CD4-positive, alpha-beta memory T cell (primary cell): ENCODE results near the gene L3MBTL4. TPM values are rescaled to one million over a fixed set of nuclear protein-coding genes. Genes with fewer than 3 reads are reported as not detected.

Experiments
- CTCF ChIA-PET: fragments of 350-600 bp; sonication (Branson Sonifier 250); formaldehyde crosslinking; loops from one replicate; lab custom pipeline; 2021; ENCODE audit warnings: inconsistent platforms; ENCODE audit not compliant: partially characterized antibody; lab: Charles Lee
- POLR2A ChIA-PET: fragments of 350-600 bp; sonication (Branson Sonifier 250); formaldehyde crosslinking; loops from one replicate; lab custom pipeline; 2021; ENCODE audit not compliant: partially characterized antibody; lab: Charles Lee
- DNase-seq, 5 donors: peaks; one replicate each; pipeline versions ENCODE4 v3.0.0 to v3.0.0-alpha.2; 2020 to 2022; ENCODE audit warnings: mixed read lengths in 1 of 5
- H3K27ac ChIP-seq: one replicate; pipeline ENCODE4 v1.7.0; 2013; ENCODE audit warnings: low read depth, low read length
- H3K27me3 ChIP-seq: 2 replicates; pipeline ENCODE4 v1.7.0; 2013; ENCODE audit warnings: mild to moderate bottlenecking, low read length, moderate library complexity; ENCODE audit not compliant: insufficient read depth
- H3K36me3 ChIP-seq: 2 replicates; pipeline ENCODE4 v1.7.0; 2013; ENCODE audit warnings: mild to moderate bottlenecking, low read length, moderate library complexity; ENCODE audit not compliant: insufficient read depth
- H3K4me1 ChIP-seq: 2 replicates; pipeline ENCODE4 v1.7.0; 2013; ENCODE audit warnings: mild to moderate bottlenecking, low read length, moderate library complexity; ENCODE audit not compliant: insufficient read depth
- H3K4me3 ChIP-seq, 2 donors: one replicate each; pipeline ENCODE4 v1.7.0; 2013; ENCODE audit warnings: low read length in 2 of 2, mild to moderate bottlenecking in 1 of 2
- H3K9me3 ChIP-seq, 2 donors: one replicate each; pipeline ENCODE4 v1.7.0; 2013; ENCODE audit warnings: low read length in 2 of 2, control low read depth in 1 of 2; ENCODE audit not compliant: control insufficient read depth in 1 of 2
- H3K27ac Mint-ChIP-seq, 7 donors: one replicate each; pipeline ENCODE4 v1.8.0; 2020 to 2021; ENCODE audit warnings: mixed read lengths in 7 of 7, mild to moderate bottlenecking in 6 of 7, inconsistent platforms in 3 of 7, moderate library complexity in 3 of 7
- H3K27me3 Mint-ChIP-seq, 2 donors: one replicate each; pipeline ENCODE4 v1.8.0; 2020 to 2021; ENCODE audit warnings: mixed read lengths in 2 of 2
- H3K36me3 Mint-ChIP-seq, 2 donors: one replicate each; pipeline ENCODE4 v1.8.0; 2020 to 2021; ENCODE audit warnings: mixed read lengths in 2 of 2, inconsistent platforms in 1 of 2, mild to moderate bottlenecking in 1 of 2
- H3K4me1 Mint-ChIP-seq, 4 donors: one replicate each; pipeline ENCODE4 v1.8.0; 2020 to 2021; ENCODE audit warnings: mixed read lengths in 4 of 4, mild to moderate bottlenecking in 1 of 4
- H3K4me3 Mint-ChIP-seq, 8 donors: one replicate each; pipeline ENCODE4 v1.8.0; 2020 to 2021; ENCODE audit warnings: mixed read lengths in 8 of 8, mild to moderate bottlenecking in 7 of 8, moderate library complexity in 6 of 8, inconsistent platforms in 3 of 8
- H3K9me3 Mint-ChIP-seq, 8 donors: one replicate each; pipeline ENCODE4 v1.8.0; 2020 to 2021; ENCODE audit warnings: mixed read lengths in 8 of 8, mild to moderate bottlenecking in 5 of 8, inconsistent platforms in 3 of 8, moderate library complexity in 1 of 8
- intact Hi-C: fragments of 100-400 bp; cut with micrococcal nuclease; formaldehyde crosslinking; loops from one replicate; pipeline ENCODE4 v1.15.1; 2023
- polyA plus RNA-seq, 2 donors: library from polyadenylated mRNA; unstranded; fragments of 300-500 nt; fragmentation: Illumina TruSeq; gene quantifications; one replicate each; pipeline ENCODE4 v1.2.3, GENCODE V29; 2021
- total RNA-seq, 2 experiments: library from RNA; stranded (reverse); gene quantifications; one replicate each; pipeline ENCODE4 v1.2.3, GENCODE V29; 2021

L3MBTL4 gene
- total and polyA plus RNA-seq, 4 experiments from 2014 or later: 0.49 to 0.53 TPM; not detected in 2

DNA sequence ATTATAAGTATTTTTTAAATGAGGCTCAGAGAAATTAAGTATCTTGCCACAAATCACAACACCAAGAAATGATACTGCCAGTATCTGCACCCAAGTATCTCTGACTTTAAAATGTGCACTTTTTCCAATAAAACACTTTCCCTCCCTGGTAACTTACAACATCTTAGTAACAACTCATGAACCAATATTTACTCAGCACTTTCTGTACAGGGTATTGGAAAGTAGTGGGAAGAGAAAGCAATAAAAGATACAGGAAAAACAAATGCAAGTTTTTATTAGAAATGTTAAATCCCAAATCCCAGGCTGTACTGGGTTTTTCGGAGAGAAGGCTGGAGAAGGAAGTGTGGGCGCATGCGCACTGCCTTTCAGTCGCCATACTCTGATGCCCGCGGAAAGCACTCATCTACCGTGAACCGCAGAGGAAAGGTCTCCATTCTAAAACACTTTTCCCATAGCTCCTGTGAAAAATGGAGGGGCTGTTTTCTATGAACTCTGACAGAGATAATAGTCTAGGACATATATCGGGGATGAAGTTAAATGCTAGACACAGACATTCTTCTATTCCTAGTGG is 52.1 kb downstream of the L3MBTL4 start:
- H3K36me3 ChIP-seq: no peaks in the 10 kb centered on the region
- no peak overlapping the region for H3K4me3 Mint-ChIP-seq
- H3K9me3 ChIP-seq: no peaks in the 10 kb centered on the region
- H3K27ac ChIP-seq: no peak overlapping the region
- H3K27me3 ChIP-seq: no peaks in the 10 kb centered on the region
- H3K4me1 Mint-ChIP-seq: no peaks in the 10 kb centered on the region
- H3K36me3 Mint-ChIP-seq: no peaks in the 10 kb centered on the region
- CTCF ChIA-PET: no interaction called here
- intact Hi-C loops: no loop called here
- H3K27me3 Mint-ChIP-seq: no peaks in the 10 kb centered on the region
- no peak overlapping the region for H3K27ac Mint-ChIP-seq
- POLR2A ChIA-PET: no interaction called here
- H3K4me3 ChIP-seq: no peak overlapping the region
- no peak for DNase-seq
- H3K9me3 Mint-ChIP-seq: peaks cover 0 to 13% (median 1%) of the 10 kb centered on the region in 8 donors
- no peaks in the 10 kb centered on the region for H3K4me1 ChIP-seq

DNA sequence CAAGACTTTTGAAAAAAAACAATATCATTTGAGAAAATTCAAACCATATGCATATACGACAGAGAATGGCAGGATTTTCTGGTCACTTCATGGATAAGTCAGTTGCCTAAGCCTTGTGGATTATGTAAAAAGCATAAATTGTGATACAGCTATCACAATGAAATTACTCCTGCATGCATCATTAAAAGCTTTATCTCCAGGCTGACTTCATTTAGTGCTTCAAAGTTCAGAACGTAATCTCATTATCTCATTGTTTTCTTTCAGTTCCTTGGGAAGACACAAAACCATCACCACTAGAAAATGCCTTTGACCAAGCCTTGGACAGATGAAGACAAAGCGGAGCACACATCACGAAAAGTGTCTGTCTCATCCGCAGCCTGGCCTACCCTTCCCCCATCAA is 57.0 kb downstream of the L3MBTL4 start:
- no peaks in the 10 kb centered on the region for H3K27me3 Mint-ChIP-seq
- H3K4me3 Mint-ChIP-seq: no peak overlapping the region
- Histone ChIP-seq H3K27me3 (no peaks in the 10 kb centered on the region), H3K27ac (no peak overlapping the region), H3K9me3 (no peaks in the 10 kb centered on the region), H3K36me3 (no peaks in the 10 kb centered on the region), H3K4me1 (no peaks in the 10 kb centered on the region), H3K4me3 (no peak overlapping the region)
- H3K9me3 Mint-ChIP-seq: peaks cover 0 to 12% (median 0%) of the 10 kb centered on the region in 8 donors
- no peaks in the 10 kb centered on the region for H3K4me1 Mint-ChIP-seq
- POLR2A ChIA-PET: no interaction called here
- no peak for DNase-seq
- CTCF ChIA-PET: no interaction called here
- H3K27ac Mint-ChIP-seq: no peak overlapping the region
- intact Hi-C loops: no loop called here
- H3K36me3 Mint-ChIP-seq: no peaks in the 10 kb centered on the region

DNA sequence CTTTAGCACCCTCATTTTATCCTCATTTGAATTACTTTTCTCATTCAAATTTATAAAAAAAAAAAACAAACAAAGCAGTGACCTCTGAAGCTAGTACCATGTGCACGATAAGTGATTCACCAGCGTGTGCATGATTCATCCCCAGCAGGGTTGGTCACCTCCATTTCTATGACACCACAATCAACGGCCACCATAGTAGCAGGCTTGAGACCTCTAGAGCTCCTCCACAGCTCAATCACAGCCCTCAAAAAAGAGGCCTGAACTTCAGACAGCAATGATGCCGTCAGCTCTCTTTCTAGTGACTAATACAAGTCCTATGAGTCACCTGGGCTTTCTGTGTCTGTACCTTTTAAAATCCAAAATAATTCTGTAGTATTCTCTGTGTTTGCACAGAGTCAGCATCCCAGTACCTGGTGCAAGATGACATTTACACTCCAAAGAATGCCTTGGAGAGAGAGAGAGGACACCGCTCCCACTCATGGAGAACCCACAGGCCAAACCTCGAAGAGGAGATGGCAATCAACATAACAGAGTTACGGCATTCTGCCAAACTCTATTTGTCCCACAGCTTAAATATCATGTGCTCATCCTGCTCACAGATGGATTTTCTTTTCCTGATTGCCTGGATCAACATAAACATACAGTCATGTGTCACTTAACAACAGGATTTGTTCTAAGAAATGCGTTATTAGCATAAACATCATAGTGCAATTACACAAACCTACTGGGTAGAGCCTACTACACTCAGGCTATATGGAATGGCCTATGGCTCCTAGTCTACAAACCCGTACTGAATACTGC is 58.7 kb downstream of the L3MBTL4 start:
- Mint-ChIP-seq H3K27me3 (no peaks in the 10 kb centered on the region), H3K4me1 (no peaks in the 10 kb centered on the region), H3K4me3 (no peak overlapping the region), H3K36me3 (no peaks in the 10 kb centered on the region), H3K9me3 (peaks cover 0 to 8% (median 2%) of the 10 kb centered on the region in 8 donors), H3K27ac (no peak overlapping the region)
- no peak for DNase-seq
- Histone ChIP-seq H3K4me3 (no peak overlapping the region), H3K27me3 (no peaks in the 10 kb centered on the region), H3K27ac (no peak overlapping the region), H3K36me3 (no peaks in the 10 kb centered on the region), H3K9me3 (no peaks in the 10 kb centered on the region), H3K4me1 (no peaks in the 10 kb centered on the region)
- CTCF ChIA-PET: no interaction called here
- POLR2A ChIA-PET: no interaction called here
- intact Hi-C loops: no loop called here

DNA sequence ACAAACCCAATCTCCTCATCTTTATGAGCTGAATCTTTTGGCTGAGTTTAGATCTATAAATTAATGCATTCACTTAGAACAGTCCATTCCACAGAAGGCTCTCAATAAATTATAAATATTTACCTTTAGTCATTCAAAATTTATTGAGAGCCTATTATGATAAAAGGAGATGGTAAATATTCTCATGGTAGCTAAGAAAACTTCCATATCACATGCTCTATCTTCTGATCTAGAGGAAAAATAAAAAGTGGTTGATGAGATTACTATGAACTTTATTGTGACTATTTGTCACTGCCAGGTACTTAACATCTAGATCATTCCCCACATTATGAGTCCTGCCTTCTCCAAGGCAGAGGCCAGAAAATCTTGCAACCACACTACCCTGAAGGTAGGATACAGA is 62.4 kb downstream of the L3MBTL4 start:
- Mint-ChIP-seq H3K9me3 (peaks cover 0 to 13% (median 5%) of the 10 kb centered on the region in 8 donors), H3K4me1 (no peaks in the 10 kb centered on the region), H3K27me3 (no peaks in the 10 kb centered on the region), H3K36me3 (no peaks in the 10 kb centered on the region), H3K4me3 (no peak overlapping the region), H3K27ac (no peak overlapping the region)
- no peak overlapping the region for H3K27ac ChIP-seq
- CTCF ChIA-PET: no interaction called here
- no peak overlapping the region for H3K4me3 ChIP-seq
- no peaks in the 10 kb centered on the region for H3K36me3 ChIP-seq
- DNase-seq: no peak
- H3K27me3 ChIP-seq: no peaks in the 10 kb centered on the region
- POLR2A ChIA-PET: no interaction called here
- H3K4me1 ChIP-seq: no peaks in the 10 kb centered on the region
- H3K9me3 ChIP-seq: no peaks in the 10 kb centered on the region
- intact Hi-C loops: no loop called here

DNA sequence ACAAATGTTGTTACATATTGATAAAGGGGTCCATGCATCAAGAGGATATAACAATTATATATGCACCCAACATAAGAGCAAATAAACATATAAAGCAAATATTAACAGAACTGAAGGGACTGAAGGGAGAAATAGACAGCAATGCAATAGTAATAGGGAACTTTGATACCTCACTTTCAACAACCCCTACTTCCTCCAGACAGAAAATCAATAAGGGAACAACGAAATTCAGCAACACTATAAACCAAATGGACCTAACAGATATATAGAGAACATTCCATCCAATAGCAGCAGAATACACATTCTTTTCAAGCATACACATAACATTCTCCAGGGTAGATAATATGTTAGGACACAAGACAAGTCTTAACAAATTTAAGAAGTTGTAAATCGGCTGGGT is 71.7 kb downstream of the L3MBTL4 start:
- Histone ChIP-seq H3K27ac (no peak overlapping the region), H3K4me1 (no peaks in the 10 kb centered on the region), H3K4me3 (no peak overlapping the region), H3K36me3 (no peaks in the 10 kb centered on the region), H3K27me3 (no peaks in the 10 kb centered on the region), H3K9me3 (no peaks in the 10 kb centered on the region)
- no peak overlapping the region for H3K27ac Mint-ChIP-seq
- H3K9me3 Mint-ChIP-seq: peaks cover 5 to 41% (median 26%) of the 10 kb centered on the region in 8 donors
- H3K36me3 Mint-ChIP-seq: peaks cover 0 to 2% of the 10 kb centered on the region in 2 donors
- CTCF ChIA-PET: no interaction called here
- no peaks in the 10 kb centered on the region for H3K27me3 Mint-ChIP-seq
- POLR2A ChIA-PET: no interaction called here
- H3K4me3 Mint-ChIP-seq: no peak overlapping the region
- no peaks in the 10 kb centered on the region for H3K4me1 Mint-ChIP-seq
- no peak for DNase-seq
- intact Hi-C loops: no loop called here

DNA sequence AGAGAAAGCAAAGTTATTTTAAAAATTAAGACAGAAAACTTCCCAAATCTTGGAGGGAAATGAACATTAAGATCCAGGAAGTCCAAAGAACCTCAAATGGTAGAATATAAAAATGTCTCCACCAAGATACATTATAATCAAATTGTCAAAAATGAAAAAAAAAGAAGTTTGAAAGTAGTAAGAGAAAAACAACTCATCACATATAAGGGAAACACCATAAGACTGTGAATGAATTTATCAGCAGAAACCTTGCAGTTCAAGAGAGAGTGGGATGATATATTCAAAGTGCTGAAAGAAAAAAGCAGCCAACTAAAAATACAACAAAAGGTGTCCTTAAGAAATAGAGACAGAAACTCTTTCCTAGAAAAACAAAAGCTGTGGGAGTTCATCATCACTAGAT is 73.0 kb downstream of the L3MBTL4 start:
- H3K27me3 Mint-ChIP-seq: no peaks in the 10 kb centered on the region
- H3K4me3 Mint-ChIP-seq: no peak overlapping the region
- H3K36me3 Mint-ChIP-seq: peaks cover 0 to 2% of the 10 kb centered on the region in 2 donors
- no peak for DNase-seq
- H3K4me1 Mint-ChIP-seq: no peaks in the 10 kb centered on the region
- CTCF ChIA-PET: no interaction called here
- Histone ChIP-seq H3K4me1 (no peaks in the 10 kb centered on the region), H3K27ac (no peak overlapping the region), H3K4me3 (no peak overlapping the region), H3K9me3 (no peaks in the 10 kb centered on the region), H3K36me3 (no peaks in the 10 kb centered on the region), H3K27me3 (no peaks in the 10 kb centered on the region)
- intact Hi-C loops: no loop called here
- H3K27ac Mint-ChIP-seq: no peak overlapping the region
- POLR2A ChIA-PET: no interaction called here
- H3K9me3 Mint-ChIP-seq: peaks cover 2 to 41% (median 25%) of the 10 kb centered on the region in 8 donors

DNA sequence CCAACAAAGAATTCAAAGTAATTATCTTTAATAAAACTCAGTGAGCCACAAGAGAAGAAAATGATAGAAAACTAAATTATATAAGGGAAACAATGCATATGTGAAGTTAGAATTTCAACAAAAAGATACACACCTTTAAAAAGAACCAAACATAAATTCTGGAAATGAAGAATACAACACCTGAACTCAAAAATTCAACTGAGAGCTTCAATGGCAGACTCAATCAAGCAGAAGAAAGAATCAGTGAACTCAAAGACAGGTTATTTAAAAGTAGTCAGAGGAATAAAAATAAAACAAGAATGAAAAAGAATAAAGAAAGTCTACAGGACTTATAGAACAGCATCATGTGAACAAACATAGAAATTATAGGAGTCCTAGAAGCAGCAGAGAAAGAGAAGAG is 73.4 kb downstream of the L3MBTL4 start:
- no peaks in the 10 kb centered on the region for H3K4me1 ChIP-seq
- Mint-ChIP-seq H3K4me1 (no peaks in the 10 kb centered on the region), H3K4me3 (no peak overlapping the region), H3K9me3 (peaks cover 2 to 41% (median 25%) of the 10 kb centered on the region in 8 donors), H3K27ac (no peak overlapping the region), H3K36me3 (peaks cover 0 to 2% of the 10 kb centered on the region in 2 donors), H3K27me3 (no peaks in the 10 kb centered on the region)
- H3K36me3 ChIP-seq: no peaks in the 10 kb centered on the region
- no peaks in the 10 kb centered on the region for H3K27me3 ChIP-seq
- no peak overlapping the region for H3K27ac ChIP-seq
- H3K4me3 ChIP-seq: no peak overlapping the region
- no peaks in the 10 kb centered on the region for H3K9me3 ChIP-seq
- POLR2A ChIA-PET: no interaction called here
- intact Hi-C loops: no loop called here
- CTCF ChIA-PET: no interaction called here
- DNase-seq: no peak
